PC-9 (cell line): Measurements from ENCODE around the gene ETDA.

Experiments
- CTCF ChIP-seq: fragments of 200-600 bp; sonication (generic); conservative IDR thresholded peaks from 2 replicates; pipeline ENCODE4 v1.6.1; 2017; ENCODE audit warnings: mixed run types, antibody characterized with exemption, mild to moderate bottlenecking, moderate library complexity
- EZH2 ChIP-seq: fragments of 200-600 bp; sonication (generic); IDR thresholded peaks from 2 replicates; pipeline ENCODE4 v1.8.0; 2017; ENCODE audit warnings: antibody characterized with exemption, low read depth

- TF ChIP-seq CTCF: no peak
- no peak for TF ChIP-seq EZH2
Observed at GRCh38 chrX:135295944-135296305, 44.1 kb downstream of the ETDA start.
